Choroid plexus epithelial cell (primary cell): Measurements from ENCODE around the gene CNOT3.
"Not testable (repeated sequence)": the region's sequence is repeated elsewhere in the genome, so short reads cannot be mapped to it uniquely, and the experiment has no call there.

Source experiments
- DNase-seq: peaks from one replicate; pipeline ENCODE4 v3.0.0-alpha.2; 2010; ENCODE audit warnings: low read depth
- H3K4me3 ChIP-seq: 2 replicates; pipeline ENCODE4 v1.5.1; 2011; ENCODE audit warnings: low read depth, mild to moderate bottlenecking, control low read depth, low read length, moderate library complexity
- TF ChIP-seq, protein P1 (sequence below): conservative IDR thresholded peaks from 2 replicates; pipeline ENCODE4 v1.5.1; 2011; ENCODE audit warnings: low read depth, mild to moderate bottlenecking, control low read depth, inconsistent platforms, low read length, moderate library complexity

The CNOT3 gene

DNA sequence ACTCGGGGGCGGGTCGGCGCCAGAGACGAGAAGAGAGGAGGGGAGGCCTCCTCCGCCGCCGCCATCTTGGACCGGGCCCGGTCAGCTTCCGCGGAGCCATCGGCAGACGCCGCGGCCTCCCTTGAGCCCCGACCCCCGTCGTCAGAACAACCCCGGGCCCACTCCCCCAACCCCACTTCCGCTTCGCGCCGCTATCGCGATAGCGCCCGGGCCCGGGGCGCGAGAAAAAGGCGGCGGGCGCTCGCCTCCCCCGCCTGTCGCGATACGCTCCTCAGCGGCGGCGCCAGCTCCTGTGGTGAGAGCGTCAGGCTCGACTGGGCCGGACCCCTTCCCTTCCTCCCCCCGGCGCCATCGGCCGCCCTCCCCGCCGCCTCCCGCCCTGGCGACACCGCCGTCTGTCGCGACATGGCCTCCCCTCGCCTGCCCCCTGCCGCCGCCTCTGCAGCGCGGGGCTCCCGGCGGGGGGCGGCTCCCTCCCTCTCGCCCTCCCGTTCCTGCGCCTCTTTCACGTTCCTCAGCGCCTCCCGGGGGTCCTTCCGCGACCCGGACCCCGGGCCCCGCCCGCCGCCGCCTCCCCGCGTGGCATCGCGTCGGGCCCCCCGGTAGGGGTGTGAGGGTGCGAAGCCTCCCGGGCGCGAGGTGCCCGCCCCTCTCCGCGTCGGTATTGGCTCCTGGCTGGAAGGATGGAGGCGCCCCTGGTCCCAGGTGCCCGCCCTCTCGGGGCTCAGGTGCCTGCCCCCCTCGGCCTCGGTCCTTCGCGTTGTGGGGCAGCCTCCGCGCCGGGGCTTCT, at the start of gene CNOT3:
TSS of gene CNOT3 (plus strand) at position 64 of the 790 bp plus-strand sequence. CDS start 5,217 bp downstream, outside the sequence.
- no peak for DNase-seq
- H3K4me3 ChIP-seq: peak within 1 kb of the TSS; percentile 86
- TF ChIP-seq, protein P1, sequence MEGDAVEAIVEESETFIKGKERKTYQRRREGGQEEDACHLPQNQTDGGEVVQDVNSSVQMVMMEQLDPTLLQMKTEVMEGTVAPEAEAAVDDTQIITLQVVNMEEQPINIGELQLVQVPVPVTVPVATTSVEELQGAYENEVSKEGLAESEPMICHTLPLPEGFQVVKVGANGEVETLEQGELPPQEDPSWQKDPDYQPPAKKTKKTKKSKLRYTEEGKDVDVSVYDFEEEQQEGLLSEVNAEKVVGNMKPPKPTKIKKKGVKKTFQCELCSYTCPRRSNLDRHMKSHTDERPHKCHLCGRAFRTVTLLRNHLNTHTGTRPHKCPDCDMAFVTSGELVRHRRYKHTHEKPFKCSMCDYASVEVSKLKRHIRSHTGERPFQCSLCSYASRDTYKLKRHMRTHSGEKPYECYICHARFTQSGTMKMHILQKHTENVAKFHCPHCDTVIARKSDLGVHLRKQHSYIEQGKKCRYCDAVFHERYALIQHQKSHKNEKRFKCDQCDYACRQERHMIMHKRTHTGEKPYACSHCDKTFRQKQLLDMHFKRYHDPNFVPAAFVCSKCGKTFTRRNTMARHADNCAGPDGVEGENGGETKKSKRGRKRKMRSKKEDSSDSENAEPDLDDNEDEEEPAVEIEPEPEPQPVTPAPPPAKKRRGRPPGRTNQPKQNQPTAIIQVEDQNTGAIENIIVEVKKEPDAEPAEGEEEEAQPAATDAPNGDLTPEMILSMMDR: no peak

DNA sequence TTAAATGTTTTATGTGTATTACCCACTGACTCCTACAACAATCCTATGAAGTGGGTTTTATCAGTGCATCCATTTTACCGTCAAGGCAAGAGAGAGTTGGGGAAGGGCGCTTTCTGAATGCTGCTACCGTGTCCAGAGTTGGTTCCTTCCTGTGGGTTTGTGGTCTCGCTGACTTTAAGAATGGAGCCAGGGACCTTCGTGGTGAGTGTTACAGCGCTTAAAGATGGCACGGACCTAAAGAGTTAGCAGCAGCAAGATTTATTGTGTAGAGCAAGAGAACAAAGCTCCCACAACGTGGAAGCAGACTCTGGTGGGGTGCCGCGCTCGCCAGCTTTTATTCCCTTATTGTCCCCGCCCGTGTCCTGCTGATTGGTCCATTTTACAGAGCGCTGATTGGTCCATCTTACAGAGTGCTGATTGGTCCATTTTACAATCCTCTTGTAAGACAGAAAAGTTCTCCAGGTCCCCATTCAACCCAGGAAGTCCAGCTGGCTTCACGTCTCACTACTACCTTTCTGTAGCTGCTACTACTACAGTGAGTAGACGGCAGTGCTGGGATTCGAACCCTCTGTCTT, 43.0 kb upstream of the CNOT3 start:
- TF ChIP-seq, protein P1: no peak
- H3K4me3 ChIP-seq: no peak overlapping the region
- DNase-seq: no peak

DNA sequence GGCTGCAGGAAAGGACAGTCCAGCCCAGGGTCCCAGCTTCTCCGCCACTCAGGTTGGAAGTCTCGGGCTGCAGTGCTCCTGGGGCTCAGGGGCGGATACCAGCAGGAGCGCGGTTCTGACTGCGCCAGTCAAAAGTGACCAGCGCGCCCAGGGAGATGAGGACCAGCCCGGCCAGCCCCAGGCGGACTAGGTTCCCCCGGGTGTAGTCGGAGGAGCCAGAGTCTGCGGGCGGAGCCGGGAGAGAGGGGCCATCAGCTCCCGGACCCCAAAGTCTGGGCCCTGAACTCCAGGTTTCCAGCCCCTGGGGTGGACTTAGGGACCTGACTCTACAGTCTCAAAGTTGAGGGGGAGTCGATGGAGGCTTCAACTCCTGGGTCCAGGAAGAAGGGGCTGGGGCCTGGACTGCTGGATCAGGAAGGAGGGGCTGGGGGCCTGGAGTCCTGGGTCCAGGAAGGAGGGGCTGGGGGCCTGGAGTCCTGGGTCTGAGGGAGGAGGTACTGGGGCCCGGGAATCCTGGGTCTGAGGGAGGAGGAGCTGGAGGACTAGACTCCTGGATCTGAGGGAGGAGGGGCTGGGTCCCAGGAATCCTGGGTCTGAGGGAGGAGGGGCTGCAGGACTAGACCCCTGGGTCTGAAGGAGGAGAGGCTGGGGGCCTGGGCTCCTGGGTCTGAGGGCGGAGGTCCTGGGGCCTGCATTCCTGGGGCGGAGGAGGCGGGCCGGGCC, 42.3 kb upstream of the CNOT3 start:
- H3K4me3 ChIP-seq: peak overlapping the region; percentile 44
- TF ChIP-seq, protein P1: no peak
- DNase-seq: no peak

DNA sequence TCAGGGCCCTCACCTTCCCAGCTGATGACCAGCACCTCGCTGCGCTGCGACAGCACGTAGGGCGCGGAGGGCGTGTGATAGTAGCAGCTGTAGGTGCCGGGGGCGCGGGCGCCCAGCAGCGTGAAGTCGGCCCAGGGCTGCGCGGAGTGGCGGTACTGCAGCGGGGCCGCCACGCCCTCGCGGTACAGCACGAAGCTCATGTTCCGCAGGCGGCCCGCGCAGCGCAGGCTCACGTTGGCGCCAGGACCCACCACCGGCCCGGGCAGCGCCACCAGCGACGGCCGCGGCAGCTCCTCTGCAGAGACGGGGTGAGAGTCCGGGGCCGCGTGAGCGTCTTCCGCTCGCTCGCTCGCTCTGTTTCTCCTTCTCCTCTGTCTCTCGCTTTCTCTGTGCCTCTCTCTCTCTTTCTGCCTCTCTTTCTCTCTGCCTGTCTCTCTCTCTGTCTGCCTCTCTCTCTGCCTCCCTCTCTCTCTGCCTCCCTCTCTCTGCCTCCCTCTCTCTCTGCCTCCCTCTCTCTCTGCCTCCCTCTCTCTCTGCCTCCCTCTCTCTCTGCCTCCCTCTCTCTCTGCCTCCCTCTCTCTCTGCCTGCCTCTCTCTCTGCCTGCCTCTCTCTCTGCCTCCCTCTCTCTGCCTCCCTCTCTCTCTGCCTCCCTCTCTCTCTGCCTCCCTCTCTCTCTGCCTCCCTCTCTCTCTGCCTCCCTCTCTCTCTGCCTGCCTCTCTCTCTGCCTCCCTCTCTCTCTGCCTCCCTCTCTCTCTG, 41.5 kb upstream of the CNOT3 start:
- H3K4me3 ChIP-seq: peak overlapping the region; percentile 44
- peak; percentile 28 for DNase-seq

DNA sequence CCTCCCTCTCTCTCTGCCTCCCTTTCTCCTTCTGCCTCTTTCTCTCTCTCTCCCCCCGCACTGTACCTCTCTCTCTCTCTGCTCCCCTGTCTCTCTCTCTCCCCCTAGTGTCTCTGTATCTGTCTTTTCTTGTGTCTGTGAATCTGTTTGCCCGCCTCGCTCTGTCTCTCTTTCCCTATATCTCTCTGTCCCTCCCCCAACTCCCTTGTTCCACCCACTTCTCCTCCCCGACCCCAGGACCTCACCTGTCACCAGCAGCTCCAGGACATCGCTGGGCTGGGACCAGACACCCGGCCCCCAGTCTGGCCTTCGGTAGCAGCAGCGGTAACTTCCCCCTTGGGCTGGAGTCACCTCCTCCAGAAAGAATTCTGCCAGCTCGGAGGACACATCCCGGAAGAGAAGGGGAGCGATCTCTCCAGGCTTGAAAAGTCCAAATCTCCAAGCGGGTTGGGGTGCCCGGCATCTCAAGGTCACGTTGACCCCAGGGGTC, 40.9 kb upstream of the CNOT3 start:
- peak; percentile 58 for DNase-seq
- peak overlapping the region; percentile 52 for H3K4me3 ChIP-seq
- TF ChIP-seq, protein P1: peak; percentile 60

DNA sequence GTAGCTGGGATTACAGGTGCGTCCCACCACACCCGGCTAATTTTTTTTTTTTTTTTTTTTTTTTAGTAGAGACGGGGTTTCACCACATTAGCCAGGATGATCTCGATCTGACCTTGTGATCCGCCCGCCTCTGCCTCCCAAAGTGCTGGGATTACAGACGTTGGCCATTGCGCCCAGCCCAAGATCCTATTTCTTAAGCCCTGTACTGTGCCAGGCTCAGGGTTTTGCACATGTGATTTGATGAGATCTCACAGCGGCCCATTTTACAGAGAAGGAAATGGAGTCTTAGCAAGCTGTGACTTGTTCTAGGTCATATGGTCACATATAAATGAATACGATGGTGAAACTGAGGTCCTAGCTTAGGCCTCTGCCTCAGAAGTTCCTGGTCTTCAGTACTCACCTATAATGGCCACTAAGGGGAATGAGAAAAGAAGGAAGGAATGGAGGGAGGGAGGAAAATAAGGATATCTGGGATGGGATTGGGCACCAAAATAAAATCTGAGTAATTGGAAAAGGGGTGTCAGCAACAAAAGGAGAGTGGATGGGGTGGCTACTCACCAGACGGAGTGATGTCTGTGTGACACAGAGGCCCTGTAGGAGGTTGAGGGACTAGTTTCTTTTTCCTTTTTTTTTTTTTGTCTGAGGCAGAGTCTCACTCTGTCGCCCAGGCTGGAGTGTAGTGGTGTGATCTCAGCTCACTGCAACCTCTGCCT, 38.2 kb upstream of the CNOT3 start:
- no peak overlapping the region for H3K4me3 ChIP-seq
- TF ChIP-seq, protein P1: no peak
- DNase-seq: no peak

DNA sequence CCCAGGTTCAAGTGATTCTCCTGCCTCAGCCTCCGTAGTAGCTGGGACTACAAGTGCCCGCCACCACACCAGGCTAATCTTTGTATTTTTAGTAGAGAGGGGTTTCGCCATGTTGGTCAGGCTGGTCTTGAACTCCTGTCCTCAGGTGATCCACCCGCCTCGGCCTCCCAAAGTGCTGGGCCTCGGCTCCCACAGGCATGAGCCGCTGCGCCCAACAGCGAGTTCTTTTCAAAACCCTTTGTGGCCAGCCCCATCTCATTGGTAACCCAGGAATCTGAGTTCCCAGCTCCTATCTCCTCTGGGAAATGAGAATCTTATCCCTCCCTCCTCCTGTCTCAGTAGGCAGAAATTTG, 37.7 kb upstream of the CNOT3 start:
- not testable (repeated sequence) for DNase-seq, H3K4me3 ChIP-seq
